H9 (cell line): ENCODE results near the gene NEURL1B. TPM values are rescaled to one million over a fixed set of nuclear protein-coding genes. Genes with fewer than 3 reads are reported as not detected.

ENCODE experiments used
- DNase-seq: peaks from one replicate; pipeline ENCODE4 v3.0.0-alpha.2; 2017
- H2AFZ ChIP-seq: one replicate; pipeline ENCODE4 v1.6.1; 2013; ENCODE audit warnings: mild to moderate bottlenecking, low read length, control low read depth, moderate library complexity
- H2AK5ac ChIP-seq: 2 replicates; pipeline ENCODE4 v1.6.1; 2013; ENCODE audit warnings: low read length, control low read depth, mixed read lengths; ENCODE audit not compliant: insufficient read length
- H2BK120ac ChIP-seq: one replicate; pipeline ENCODE4 v1.6.1; 2013; ENCODE audit warnings: low read depth, mild to moderate bottlenecking, low read length, control low read depth, inconsistent platforms; ENCODE audit not compliant: poor library complexity, severe bottlenecking
- H2BK12ac ChIP-seq: 2 replicates; pipeline ENCODE4 v1.6.1; 2013; ENCODE audit warnings: low read length, control low read depth, mixed read lengths, low read depth; ENCODE audit not compliant: insufficient read length
- H2BK15ac ChIP-seq: 2 replicates; pipeline ENCODE4 v1.6.1; 2013; ENCODE audit warnings: low read depth, low read length, control low read depth
- H2BK20ac ChIP-seq: one replicate; pipeline ENCODE4 v1.6.1; 2013; ENCODE audit warnings: low read depth, mild to moderate bottlenecking, low read length, control low read depth, inconsistent platforms; ENCODE audit not compliant: poor library complexity, severe bottlenecking
- H2BK5ac ChIP-seq: 2 replicates; pipeline ENCODE4 v1.6.1; 2013; ENCODE audit warnings: low read length, control low read depth, mixed read lengths; ENCODE audit not compliant: insufficient read length
- H3K14ac ChIP-seq: 2 replicates; pipeline ENCODE4 v1.6.1; 2013; ENCODE audit warnings: low read length, control low read depth; ENCODE audit not compliant: insufficient read depth
- H3K18ac ChIP-seq: 2 replicates; pipeline ENCODE4 v1.6.1; 2013; ENCODE audit warnings: low read depth, mild to moderate bottlenecking, mixed read lengths, low read length, control low read depth; ENCODE audit not compliant: insufficient read length
- H3K23ac ChIP-seq: 2 replicates; pipeline ENCODE4 v1.6.1; 2013; ENCODE audit warnings: low read length, control low read depth, mixed read lengths, low read depth; ENCODE audit not compliant: insufficient read length
- H3K23me2 ChIP-seq: 2 replicates; pipeline ENCODE4 v1.6.1; 2013; ENCODE audit warnings: low read depth, mild to moderate bottlenecking, mixed read lengths, low read length, control low read depth; ENCODE audit not compliant: insufficient read length, poor library complexity, severe bottlenecking
- H3K27ac ChIP-seq: 2 replicates; pipeline ENCODE4 v1.5.1; 2013; ENCODE audit warnings: low read length, control low read depth, mixed read lengths, low read depth; ENCODE audit not compliant: insufficient read length
- H3K27me3 ChIP-seq: 2 replicates; pipeline ENCODE4 v1.6.1; 2013; ENCODE audit warnings: low read length, control low read depth, inconsistent platforms; ENCODE audit not compliant: insufficient read depth
- H3K4ac ChIP-seq: 2 replicates; pipeline ENCODE4 v1.6.1; 2013; ENCODE audit warnings: low read depth, mild to moderate bottlenecking, control low read depth, inconsistent platforms, low read length, moderate library complexity
- H3K4me1 ChIP-seq: 2 replicates; pipeline ENCODE4 v1.6.1; 2013; ENCODE audit warnings: low read length, control low read depth, inconsistent platforms; ENCODE audit not compliant: insufficient read depth
- H3K4me2 ChIP-seq: 2 replicates; pipeline ENCODE4 v1.6.1; 2013; ENCODE audit warnings: low read length, control low read depth, mixed read lengths; ENCODE audit not compliant: insufficient read length, insufficient read depth
- H3K56ac ChIP-seq: 2 replicates; pipeline ENCODE4 v1.6.1; 2013; ENCODE audit warnings: low read depth, mild to moderate bottlenecking, mixed read lengths, low read length, control low read depth; ENCODE audit not compliant: insufficient read length
- H3K79me1 ChIP-seq: 2 replicates; pipeline ENCODE4 v1.6.1; 2013; ENCODE audit warnings: low read depth, mild to moderate bottlenecking, moderate library complexity, low read length, control low read depth, inconsistent platforms; ENCODE audit not compliant: insufficient read depth, poor library complexity, severe bottlenecking
- H3K79me2 ChIP-seq: 2 replicates; pipeline ENCODE4 v1.6.1; 2013; ENCODE audit warnings: low read length, control low read depth, inconsistent platforms; ENCODE audit not compliant: insufficient read depth
- H3K9ac ChIP-seq: 2 replicates; pipeline ENCODE4 v1.6.1; 2013; ENCODE audit warnings: low read length, control low read depth, mixed read lengths; ENCODE audit not compliant: insufficient read length; ENCODE audit errors: extremely low read depth
- H3K9me3 ChIP-seq: one replicate; pipeline ENCODE4 v1.6.1; 2013; ENCODE audit warnings: low read depth, low read length, inconsistent platforms; ENCODE audit not compliant: control insufficient read depth
- H3T11ph ChIP-seq: one replicate; pipeline ENCODE4 v1.6.1; 2013; ENCODE audit warnings: mild to moderate bottlenecking, low read length, control low read depth, inconsistent platforms
- H4K20me1 ChIP-seq: one replicate; pipeline ENCODE4 v1.6.1; 2013; ENCODE audit not compliant: control insufficient read depth, insufficient read length, insufficient read depth
- H4K5ac ChIP-seq: 2 replicates; pipeline ENCODE4 v1.6.1; 2013; ENCODE audit warnings: low read depth, mild to moderate bottlenecking, mixed read lengths, low read length, control low read depth; ENCODE audit not compliant: insufficient read length
- H4K8ac ChIP-seq: replicated peaks from 2 replicates; pipeline ENCODE4 v1.6.1; 2013; ENCODE audit warnings: low read length, control low read depth, mixed read lengths, low read depth; ENCODE audit not compliant: insufficient read length
- H4K91ac ChIP-seq: 2 replicates; pipeline ENCODE4 v1.6.1; 2013; ENCODE audit warnings: low read depth, mild to moderate bottlenecking, moderate library complexity, mixed read lengths, low read length, control low read depth; ENCODE audit not compliant: insufficient read length
- H3K27ac Mint-ChIP-seq, 3 experiments: 2 replicates in 2 of 3; 3 replicates in 1 of 3; pipeline ENCODE4 v1.8.0; 2020 to 2021; ENCODE audit warnings: mixed read lengths in 3 of 3, mild to moderate bottlenecking in 1 of 3, moderate library complexity in 1 of 3
- H3K27me3 Mint-ChIP-seq: 2 replicates; pipeline ENCODE4 v1.8.0; 2021; ENCODE audit warnings: low read depth, mild to moderate bottlenecking, moderate library complexity, mixed read lengths
- H3K36me3 Mint-ChIP-seq, 3 experiments: 2 replicates in 2 of 3; 3 replicates in 1 of 3; pipeline ENCODE4 v1.8.0; 2020 to 2021; ENCODE audit warnings: low read depth in 3 of 3, mixed read lengths in 3 of 3; ENCODE audit not compliant: insufficient read depth in 1 of 3
- H3K4me1 Mint-ChIP-seq, 2 experiments: 2 replicates each; pipeline ENCODE4 v1.8.0; 2020; ENCODE audit warnings: mixed read lengths in 2 of 2
- H3K4me3 Mint-ChIP-seq, 2 experiments: 2 replicates in 1 of 2; 3 replicates in 1 of 2; pipeline ENCODE4 v1.8.0; 2020 to 2021; ENCODE audit warnings: mild to moderate bottlenecking in 2 of 2, mixed read lengths in 2 of 2, moderate library complexity in 1 of 2
- H3K9me3 Mint-ChIP-seq, 2 experiments: 2 replicates in 1 of 2; 3 replicates in 1 of 2; pipeline ENCODE4 v1.8.0; 2020; ENCODE audit warnings: mild to moderate bottlenecking in 2 of 2, mixed read lengths in 2 of 2, moderate library complexity in 1 of 2
- CTCF ChIP-seq: fragments of 200-600 bp; sonication (generic); conservative IDR thresholded peaks from 3 replicates; pipeline ENCODE4 v1.8.0; 2021; ENCODE audit warnings: antibody characterized with exemption, mild to moderate bottlenecking
- WGBS: extraction: QIAGEN DNeasy Blood & Tissue Kit; methylation state at CpG from one replicate; pipeline ENCODE4 v1.1.7; 2013; ENCODE audit warnings: missing lambda C conversion rate, low lambda C conversion rate, mixed read lengths; ENCODE audit not compliant: insufficient read length; ENCODE audit errors: extremely low coverage; 5-methylcytosine and 5-hydroxymethylcytosine counted together
- total RNA-seq: library from RNA; stranded (reverse); gene quantifications from 2 replicates; pipeline ENCODE4 v1.2.1, GENCODE V29; 2021

Gene NEURL1B
- total RNA-seq, 1 experiment from 2014 or later: 3.6 TPM

- H3K56ac ChIP-seq: no peak overlapping the region
- H4K91ac ChIP-seq: no peak overlapping the region
- no peaks in the 10 kb centered on the region for H3K27me3 ChIP-seq
- H2AFZ ChIP-seq: no peak overlapping the region
- H3K23me2 ChIP-seq: peaks cover 5% of the 10 kb centered on the region
- peaks cover 31 to 41% of the 10 kb centered on the region in 2 experiments for H3K4me1 Mint-ChIP-seq
- no peak overlapping the region for H3K27ac ChIP-seq
- no peak overlapping the region; a peak in 2 of 7 replicates for H3K27ac Mint-ChIP-seq
- H3K9ac ChIP-seq: no peak overlapping the region
- no peak for DNase-seq
- no peak overlapping the region for H2AK5ac ChIP-seq
- H3K79me2 ChIP-seq: no peaks in the 10 kb centered on the region
- no peaks in the 10 kb centered on the region for H3K79me1 ChIP-seq
- no peaks in the 10 kb centered on the region for H4K20me1 ChIP-seq
- no peak overlapping the region for H3K18ac ChIP-seq
- H3K4ac ChIP-seq: no peak overlapping the region
- no peaks in the 10 kb centered on the region for H3K4me1 ChIP-seq
- H3T11ph ChIP-seq: no peak overlapping the region
- H2BK20ac ChIP-seq: no peak overlapping the region
- H3K4me2 ChIP-seq: no peak overlapping the region
- H2BK120ac ChIP-seq: no peak overlapping the region
- H3K9me3 ChIP-seq: no peaks in the 10 kb centered on the region
- no peak overlapping the region for H2BK12ac ChIP-seq
- no peaks in the 10 kb centered on the region for H3K9me3 Mint-ChIP-seq
- H3K23ac ChIP-seq: no peak overlapping the region
- H2BK5ac ChIP-seq: no peak overlapping the region
- H3K36me3 Mint-ChIP-seq: 0 out of 7 replicates have a peak, but pooled peaks cover 0 to 4% (median 2%) of the 10 kb centered on the region in 3 experiments
- no peak overlapping the region for H3K14ac ChIP-seq
- no CpG with 5 or more reads among the region's 2 CpGs for WGBS
- H2BK15ac ChIP-seq: no peak overlapping the region
- H3K27me3 Mint-ChIP-seq: peaks cover 20% of the 10 kb centered on the region
- H4K5ac ChIP-seq: no peak overlapping the region
- H4K8ac ChIP-seq: no peak overlapping the region
- no peak overlapping the region for H3K4me3 Mint-ChIP-seq
- TF ChIP-seq CTCF: no peak
Measured at GRCh38 chr5:172692981-172693380, 51.9 kb downstream of the NEURL1B start.
